Liver (tissue), 9 donors: ENCODE results near the gene TENT5C. TPM values are rescaled to one million over a fixed set of nuclear protein-coding genes. Genes with fewer than 3 reads are reported as not detected.

Source experiments
- DNase-seq: peaks from one replicate; pipeline ENCODE4 v3.0.0-alpha.2; 2017; ENCODE audit warnings: low spot score
- H3K27ac ChIP-seq, 2 donors: one replicate each; pipeline ENCODE4 v1.7.0; 2013; ENCODE audit warnings: inconsistent platforms in 2 of 2, low read length in 2 of 2, control low read depth in 1 of 2, low read depth in 1 of 2, mild to moderate bottlenecking in 1 of 2
- H3K27me3 ChIP-seq, 4 donors: one replicate each; pipeline versions ENCODE4 v1.6.1 to v1.7.0; 2013; ENCODE audit warnings: low read length in 3 of 4, inconsistent platforms in 1 of 4, mild to moderate bottlenecking in 1 of 4, moderate library complexity in 1 of 4; ENCODE audit not compliant: control insufficient read depth in 4 of 4, insufficient read depth in 4 of 4
- H3K36me3 ChIP-seq, 4 donors: one replicate each; pipeline versions ENCODE4 v1.6.1 to v1.7.0; 2013; ENCODE audit warnings: low read length in 3 of 4, mild to moderate bottlenecking in 3 of 4, low read depth in 1 of 4, moderate library complexity in 1 of 4; ENCODE audit not compliant: control insufficient read depth in 4 of 4, insufficient read depth in 3 of 4
- H3K4me1 ChIP-seq, 4 donors: one replicate each; pipeline versions ENCODE4 v1.6.1 to v1.7.0; 2013; ENCODE audit warnings: low read length in 3 of 4, mild to moderate bottlenecking in 3 of 4, moderate library complexity in 1 of 4; ENCODE audit not compliant: control insufficient read depth in 4 of 4, insufficient read depth in 4 of 4
- H3K4me3 ChIP-seq, 3 donors: one replicate each; pipeline versions ENCODE4 v1.6.1 to v1.7.0; 2013; ENCODE audit warnings: low read length in 3 of 3, control low read depth in 1 of 3, low read depth in 1 of 3, mild to moderate bottlenecking in 1 of 3
- H3K9ac ChIP-seq, 2 donors: one replicate each; pipeline ENCODE4 v1.7.0; 2013; ENCODE audit warnings: low read length in 2 of 2, mild to moderate bottlenecking in 2 of 2, moderate library complexity in 2 of 2, control low read depth in 1 of 2, low read depth in 1 of 2
- H3K9me3 ChIP-seq, 4 donors: one replicate each; pipeline versions ENCODE4 v1.6.1 to v1.7.0; 2013; ENCODE audit warnings: low read length in 3 of 4; ENCODE audit not compliant: control insufficient read depth in 4 of 4
- EGR1 ChIP-seq, 2 donors: IDR thresholded peaks; 2 replicates each; pipeline ENCODE4 v1.6.1; 2016 to 2018; ENCODE audit warnings: antibody characterized with exemption in 2 of 2, low read depth in 2 of 2
- FOXA1 ChIP-seq: IDR thresholded peaks from 2 replicates; pipeline ENCODE4 v1.6.1; 2016; ENCODE audit warnings: antibody characterized with exemption
- FOXA2 ChIP-seq: IDR thresholded peaks from 2 replicates; pipeline ENCODE4 v1.6.1; 2016; ENCODE audit warnings: antibody characterized with exemption
- GABPA ChIP-seq, 2 donors: IDR thresholded peaks in 1 of 2; conservative IDR thresholded peaks in 1 of 2; 2 replicates each; pipeline ENCODE4 v1.6.1; 2016; ENCODE audit warnings: antibody characterized with exemption in 2 of 2, mild to moderate bottlenecking in 1 of 2, moderate library complexity in 1 of 2
- HNF4A ChIP-seq, 2 donors: conservative IDR thresholded peaks; 2 replicates each; pipeline ENCODE4 v1.6.1; 2016; ENCODE audit warnings: antibody characterized with exemption in 2 of 2, mild to moderate bottlenecking in 2 of 2
- HNF4G ChIP-seq: IDR thresholded peaks from 2 replicates; pipeline ENCODE4 v1.6.1; 2016; ENCODE audit warnings: antibody characterized with exemption
- JUND ChIP-seq, 2 donors: IDR thresholded peaks; 2 replicates each; pipeline ENCODE4 v1.6.1; 2016; ENCODE audit warnings: antibody characterized with exemption in 2 of 2
- MAX ChIP-seq: IDR thresholded peaks from 2 replicates; pipeline ENCODE4 v1.6.1; 2016; ENCODE audit warnings: antibody characterized with exemption
- NR2F2 ChIP-seq: IDR thresholded peaks from 2 replicates; pipeline ENCODE4 v1.6.1; 2016; ENCODE audit warnings: antibody characterized with exemption
- RAD21 ChIP-seq, 2 donors: IDR thresholded peaks; 2 replicates each; pipeline ENCODE4 v1.6.1; 2016; ENCODE audit warnings: antibody characterized with exemption in 2 of 2, mild to moderate bottlenecking in 2 of 2
- REST ChIP-seq: IDR thresholded peaks from 2 replicates; pipeline ENCODE4 v1.6.1; 2016; ENCODE audit warnings: antibody characterized with exemption, mild to moderate bottlenecking
- RXRA ChIP-seq, 2 donors: IDR thresholded peaks; 2 replicates each; pipeline ENCODE4 v1.6.1; 2017 to 2018; ENCODE audit warnings: antibody characterized with exemption in 2 of 2, mild to moderate bottlenecking in 1 of 2
- SP1 ChIP-seq: IDR thresholded peaks from 2 replicates; pipeline ENCODE4 v1.6.1; 2018; ENCODE audit warnings: antibody characterized with exemption, mild to moderate bottlenecking
- TAF1 ChIP-seq: conservative IDR thresholded peaks from 2 replicates; pipeline ENCODE4 v1.6.1; 2016; ENCODE audit warnings: antibody characterized with exemption, mild to moderate bottlenecking
- YY1 ChIP-seq: IDR thresholded peaks from 2 replicates; pipeline ENCODE4 v1.6.1; 2016; ENCODE audit warnings: antibody characterized with exemption, mild to moderate bottlenecking
- ZBTB33 ChIP-seq: IDR thresholded peaks from 2 replicates; pipeline ENCODE4 v1.6.1; 2016; ENCODE audit warnings: antibody characterized with exemption
- WGBS: extraction: QIAGEN DNeasy Blood & Tissue Kit; methylation state at CpG from one replicate; pipeline ENCODE4 v1.1.7; 2013; 5-methylcytosine and 5-hydroxymethylcytosine counted together
- polyA plus RNA-seq, 2 donors: library from polyadenylated mRNA; stranded (reverse) in 1 of 2; unstranded in 1 of 2; fragments of 200-250 nt in 1 of 2; fragments of >200 nt in 1 of 2; fragmentation: Nextera tagmentation in 1 of 2; extraction: Ambion mirVana in 1 of 2; gene quantifications; one replicate each; pipeline versions ENCODE4 v1.2.1 to v1.2.3, GENCODE V29; 2013 to 2015
- total RNA-seq, 2 donors: library from RNA; depleted of rRNA; stranded (reverse); fragments of >200 nt; gene quantifications; one replicate each; pipeline ENCODE4 v1.2.3, GENCODE V29; 2014
- donor health status: healthy.
- donor health status: healthy.
- donor health status: healthy.
- donor health status: healthy.
- donor health status: healthy.

TENT5C gene
- total and polyA plus RNA-seq, 4 donors: 1.1 to 200 (median 4.8) TPM

GRCh38 chr1:117638759-117639158 lies 32.9 kb downstream of the TENT5C start:
- H3K27ac ChIP-seq: no peak overlapping the region
- H3K4me1 ChIP-seq: peaks cover 6 to 15% (median 9%) of the 10 kb centered on the region in 4 donors
- no peak overlapping the region for H3K4me3 ChIP-seq
- H3K9ac ChIP-seq: no peak overlapping the region
- 78% methylated on average over 4 of the region's 4 CpGs for WGBS
- DNase-seq: no peak
- H3K36me3 ChIP-seq: no peaks in the 10 kb centered on the region
- TF ChIP-seq HNF4A (conservative IDR thresholded peaks at IDR 0.05) (no peak), SP1 (peak; percentile 8)
- H3K27me3 ChIP-seq: no peaks in the 10 kb centered on the region
- H3K9me3 ChIP-seq: no peaks in the 10 kb centered on the region

- no peaks in the 10 kb centered on the region for H3K36me3 ChIP-seq
- H3K9me3 ChIP-seq: no peaks in the 10 kb centered on the region
- no peak for TF ChIP-seq FOXA2
- no peak for TF ChIP-seq HNF4A (conservative IDR thresholded peaks at IDR 0.05)
- no peak for TF ChIP-seq GABPA (IDR thresholded peaks at IDR 0.05 in 1 of 2, conservative IDR thresholded peaks at IDR 0.05 in 1 of 2)
- no peak for TF ChIP-seq NR2F2
- no peak for TF ChIP-seq HNF4G
- TF ChIP-seq JUND (IDR thresholded peaks at IDR 0.05): no peak
- TF ChIP-seq YY1: no peak
- TF ChIP-seq FOXA1: no peak
- no peak for TF ChIP-seq EGR1 (IDR thresholded peaks at IDR 0.05; ENCODE audit: low read depth in 2 of 2)
- TF ChIP-seq REST: no peak
- no peak for TF ChIP-seq RAD21 (IDR thresholded peaks at IDR 0.05)
- TF ChIP-seq TAF1: no peak
- TF ChIP-seq MAX: no peak
- TF ChIP-seq SP1: no peak
- TF ChIP-seq ZBTB33: no peak
- TF ChIP-seq RXRA (IDR thresholded peaks at IDR 0.05): no peak
- DNase-seq: no peak
- H3K27ac ChIP-seq: no peak overlapping the region
- no peaks in the 10 kb centered on the region for H3K27me3 ChIP-seq
- peaks cover 0 to 9% (median 4%) of the 10 kb centered on the region in 4 donors for H3K4me1 ChIP-seq
- WGBS: 93% methylated on average over 4 of the region's 4 CpGs
- no peak overlapping the region for H3K4me3 ChIP-seq
- H3K9ac ChIP-seq: no peak overlapping the region
Measured at GRCh38 chr1:117639741-117640140, 33.9 kb downstream of the TENT5C start.
